ENCODE data around the gene SSTR3. TPM values are rescaled to one million over a fixed set of nuclear protein-coding genes. Genes with fewer than 3 reads are reported as not detected.

The SSTR3 gene
- total and polyA plus RNA-seq, 11 donors: 0.07 TPM; not detected in 10

DNA sequence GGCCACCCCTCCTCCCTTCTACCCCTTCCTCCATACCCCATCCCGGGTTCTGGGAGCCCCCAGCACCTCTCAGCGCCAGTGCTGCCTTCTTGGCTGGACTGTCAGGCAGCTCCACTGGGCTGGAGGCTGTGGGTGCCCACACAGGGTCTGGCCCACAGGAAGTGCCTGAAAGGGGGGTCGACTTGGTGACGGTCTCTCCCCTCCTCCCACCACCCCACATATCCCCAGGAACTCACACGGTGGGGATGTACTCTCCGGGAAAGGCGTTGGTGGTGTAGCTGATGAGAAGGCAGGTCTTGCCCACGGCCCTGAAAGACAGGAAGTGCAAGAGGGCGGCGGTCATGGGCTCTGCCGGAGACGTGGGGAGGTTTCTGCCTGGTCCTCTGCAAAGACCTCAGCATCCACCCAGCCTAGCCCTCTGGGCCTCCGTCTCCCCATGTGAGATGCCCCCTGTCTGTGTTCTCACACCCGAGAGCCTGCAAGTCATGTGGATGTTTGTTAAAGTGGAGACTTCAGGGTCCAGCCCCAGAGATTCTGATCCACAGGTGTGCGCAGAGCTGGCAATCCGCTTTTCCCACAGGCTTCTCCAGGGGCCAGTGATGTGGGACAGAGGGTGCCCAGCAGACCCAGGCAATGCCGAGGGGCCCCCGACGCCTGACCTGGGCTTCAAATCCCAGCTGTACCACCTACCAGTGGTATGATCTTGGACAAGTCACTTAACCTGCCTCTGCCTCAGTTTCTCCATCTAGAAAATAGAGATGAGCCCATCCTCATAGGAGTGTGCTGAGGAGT is 29.3 kb upstream of the SSTR3 start:
- no peak for DNase-seq
- peaks cover 0 to 77% (median 0%) of the 10 kb centered on the region in 12 donors for H3K4me1 ChIP-seq
- 50 to 84% (median 61%) methylated on average over 5 to 19 of the region's 19 CpGs for WGBS, 4 donors
- TF ChIP-seq, protein P1, sequence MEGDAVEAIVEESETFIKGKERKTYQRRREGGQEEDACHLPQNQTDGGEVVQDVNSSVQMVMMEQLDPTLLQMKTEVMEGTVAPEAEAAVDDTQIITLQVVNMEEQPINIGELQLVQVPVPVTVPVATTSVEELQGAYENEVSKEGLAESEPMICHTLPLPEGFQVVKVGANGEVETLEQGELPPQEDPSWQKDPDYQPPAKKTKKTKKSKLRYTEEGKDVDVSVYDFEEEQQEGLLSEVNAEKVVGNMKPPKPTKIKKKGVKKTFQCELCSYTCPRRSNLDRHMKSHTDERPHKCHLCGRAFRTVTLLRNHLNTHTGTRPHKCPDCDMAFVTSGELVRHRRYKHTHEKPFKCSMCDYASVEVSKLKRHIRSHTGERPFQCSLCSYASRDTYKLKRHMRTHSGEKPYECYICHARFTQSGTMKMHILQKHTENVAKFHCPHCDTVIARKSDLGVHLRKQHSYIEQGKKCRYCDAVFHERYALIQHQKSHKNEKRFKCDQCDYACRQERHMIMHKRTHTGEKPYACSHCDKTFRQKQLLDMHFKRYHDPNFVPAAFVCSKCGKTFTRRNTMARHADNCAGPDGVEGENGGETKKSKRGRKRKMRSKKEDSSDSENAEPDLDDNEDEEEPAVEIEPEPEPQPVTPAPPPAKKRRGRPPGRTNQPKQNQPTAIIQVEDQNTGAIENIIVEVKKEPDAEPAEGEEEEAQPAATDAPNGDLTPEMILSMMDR (IDR thresholded peaks at IDR 0.05): no peak
- TF ChIP-seq POLR2A (IDR thresholded peaks at IDR 0.05): no peak
- ATAC-seq: peak in 1 of 4 donors; percentile 14
- peak overlapping the region in 1 of 12 donors; percentile 90 for H3K27ac ChIP-seq
- H3K36me3 ChIP-seq: peaks cover 0 to 19% (median 0%) of the 10 kb centered on the region in 9 donors
- peak overlapping the region in 2 of 12 donors; percentile 48 to 77 for H3K4me3 ChIP-seq
- no peaks in the 10 kb centered on the region for H3K9me3 ChIP-seq
- intact Hi-C loops (cut with DNase I): no loop called here
- peaks cover 0 to 84% (median 43%) of the 10 kb centered on the region in 9 donors for H3K27me3 ChIP-seq

GRCh38 chr22:37240941-37241320 is 28.7 kb upstream of the SSTR3 start:
- Histone ChIP-seq H3K36me3 (peaks cover 0 to 25% (median 0%) of the 10 kb centered on the region in 9 donors), H3K4me3 (peak overlapping the region in 1 of 12 donors; percentile 77), H3K27ac (peak overlapping the region in 1 of 12 donors; percentile 90), H3K27me3 (peaks cover 0 to 90% (median 46%) of the 10 kb centered on the region in 9 donors), H3K9me3 (no peaks in the 10 kb centered on the region), H3K4me1 (peaks cover 0 to 83% (median 0%) of the 10 kb centered on the region in 12 donors)
- WGBS, 4 donors: 72 to 81% (median 73%) methylated on average over 7 of the region's 7 CpGs
- TF ChIP-seq, protein P1 (IDR thresholded peaks at IDR 0.05): no peak
- TF ChIP-seq POLR2A (IDR thresholded peaks at IDR 0.05): no peak
- ATAC-seq (no peak), DNase-seq (no peak)
- intact Hi-C loops (cut with DNase I): no loop called here

GRCh38 chr22:37240240-37240940 is 28.1 kb upstream of the SSTR3 start:
- TF ChIP-seq POLR2A (IDR thresholded peaks at IDR 0.05): no peak
- TF ChIP-seq, protein P1 (IDR thresholded peaks at IDR 0.05): no peak
- H3K36me3 ChIP-seq: peaks cover 0 to 27% (median 0%) of the 10 kb centered on the region in 9 donors
- no peak for DNase-seq
- peaks cover 0 to 83% (median 0%) of the 10 kb centered on the region in 12 donors for H3K4me1 ChIP-seq
- peak overlapping the region in 1 of 12 donors; percentile 77 for H3K4me3 ChIP-seq
- H3K9me3 ChIP-seq: no peaks in the 10 kb centered on the region
- intact Hi-C loops (cut with DNase I): no loop called here
- H3K27ac ChIP-seq: peak overlapping the region in 1 of 12 donors; percentile 90
- H3K27me3 ChIP-seq: peaks cover 0 to 96% (median 52%) of the 10 kb centered on the region in 9 donors
- WGBS, 4 donors: 70 to 78% (median 73%) methylated on average over 11 of the region's 11 CpGs
- ATAC-seq: no peak
